B cell (primary cell): ENCODE results near the gene CTBP2. TPM values are rescaled to one million over a fixed set of nuclear protein-coding genes. Genes with fewer than 3 reads are reported as not detected.

Source experiments
- ATAC-seq: fragments of 200-7000 bp; cut with Tn5 transposase; one replicate; pipeline ENCODE4 v1.10.0; 2021; ENCODE audit warnings: low read depth, mild to moderate bottlenecking, moderate number of reproducible peaks, moderate library complexity
- CTCF ChIA-PET: fragments of 350-600 bp; sonication (Branson Sonifier 250); formaldehyde crosslinking; loops from one replicate; lab custom pipeline; 2021; ENCODE audit warnings: antibody characterized with exemption, inconsistent platforms; lab: Charles Lee
- POLR2A ChIA-PET: fragments of 350-600 bp; sonication (Branson Sonifier 250); formaldehyde crosslinking; loops from one replicate; lab custom pipeline; 2021; ENCODE audit warnings: antibody characterized with exemption; lab: Charles Lee
- DNase-seq: peaks from one replicate; pipeline ENCODE4 v3.0.0; 2013
- H2AFZ ChIP-seq: 2 replicates; pipeline ENCODE4 v1.6.1; 2012; ENCODE audit warnings: mild to moderate bottlenecking, low read depth, low read length; ENCODE audit not compliant: insufficient read depth, poor library complexity, severe bottlenecking
- H3K27ac ChIP-seq, 2 donors: 1 replicate in 1 of 2; 2 replicates in 1 of 2; pipeline ENCODE4 v1.5.1; 2012 to 2013; ENCODE audit warnings: low read length in 2 of 2, mild to moderate bottlenecking in 2 of 2, moderate library complexity in 1 of 2
- H3K27me3 ChIP-seq, 4 experiments: fragments of 200-600 bp in 1 of 4; sonication (generic) in 1 of 4; replicated peaks in 1 of 4; 1 replicate in 2 of 4; 2 replicates in 2 of 4; pipeline versions ENCODE4 v1.6.1 to v1.7.0; 2013 to 2016; ENCODE audit warnings: low read length in 3 of 4, mild to moderate bottlenecking in 2 of 4, mixed read lengths in 1 of 4, moderate library complexity in 1 of 4; ENCODE audit not compliant: insufficient read depth in 4 of 4, control insufficient read depth in 3 of 4; ENCODE audit errors: control extremely low read depth in 1 of 4
- H3K36me3 ChIP-seq, 2 experiments: replicated peaks in 1 of 2; 1 replicate in 1 of 2; 2 replicates in 1 of 2; pipeline versions ENCODE4 v1.6.1 to v1.7.1; 2013; ENCODE audit warnings: low read length in 1 of 2; ENCODE audit not compliant: insufficient read depth in 2 of 2, control insufficient read depth in 1 of 2; ENCODE audit errors: control extremely low read depth in 1 of 2, extremely low read depth in 1 of 2
- H3K4me1 ChIP-seq, 2 donors: fragments of 200-600 bp in 1 of 2; sonication (generic) in 1 of 2; 1 replicate in 1 of 2; 2 replicates in 1 of 2; pipeline versions ENCODE4 v1.5.1 to v1.6.1; 2013 to 2017; ENCODE audit warnings: low read length in 2 of 2; ENCODE audit not compliant: control insufficient read depth in 2 of 2, insufficient read depth in 2 of 2
- H3K4me2 ChIP-seq: replicated peaks from 2 replicates; pipeline ENCODE3; 2012; ENCODE audit warnings: mild to moderate bottlenecking, low read depth, low read length; ENCODE audit not compliant: poor library complexity, severe bottlenecking
- H3K4me3 ChIP-seq, 5 experiments: fragments of 200-600 bp in 1 of 5; sonication (generic) in 1 of 5; 1 replicate in 3 of 5; 2 replicates in 2 of 5; pipeline versions ENCODE4 v1.5.1 to v1.7.0; 2011 to 2016; ENCODE audit warnings: low read length in 4 of 5, mild to moderate bottlenecking in 4 of 5, low read depth in 2 of 5, control low read depth in 1 of 5, moderate library complexity in 1 of 5; ENCODE audit not compliant: insufficient read depth in 1 of 5; ENCODE audit errors: control extremely low read depth in 1 of 5, extremely low read depth in 1 of 5
- H3K79me2 ChIP-seq: fragments of 200-600 bp; sonication (generic); one replicate; pipeline ENCODE4 v1.6.0; 2016; ENCODE audit warnings: low read length; ENCODE audit not compliant: control insufficient read depth, insufficient read depth
- H3K9ac ChIP-seq: fragments of 200-600 bp; sonication (generic); 2 replicates; pipeline ENCODE4 v1.6.1; 2017; ENCODE audit warnings: mild to moderate bottlenecking, low read length, moderate library complexity
- H3K9me3 ChIP-seq, 3 donors: one replicate each; pipeline versions ENCODE4 v1.6.1 to v1.7.1; 2013; ENCODE audit warnings: low read length in 2 of 3; ENCODE audit not compliant: control insufficient read depth in 2 of 3, insufficient read depth in 1 of 3; ENCODE audit errors: control extremely low read depth in 1 of 3
- H4K20me1 ChIP-seq: 2 replicates; pipeline ENCODE4 v1.6.0; 2012; ENCODE audit warnings: mild to moderate bottlenecking, low read length; ENCODE audit not compliant: insufficient read depth, control insufficient read depth, poor library complexity, severe bottlenecking
- H3K27ac Mint-ChIP-seq: one replicate; pipeline ENCODE4 v1.8.0; 2021; ENCODE audit warnings: mixed read lengths
- H3K27me3 Mint-ChIP-seq: one replicate; pipeline ENCODE4 v1.8.0; 2021; ENCODE audit warnings: mixed read lengths
- H3K4me1 Mint-ChIP-seq: one replicate; pipeline ENCODE4 v1.8.0; 2021; ENCODE audit warnings: mixed read lengths
- H3K4me3 Mint-ChIP-seq: one replicate; pipeline ENCODE4 v1.8.0; 2021; ENCODE audit warnings: mixed read lengths
- H3K9me3 Mint-ChIP-seq: one replicate; pipeline ENCODE4 v1.8.0; 2022; ENCODE audit warnings: mixed read lengths; ENCODE audit not compliant: insufficient read depth
- CTCF ChIP-seq: fragments of 200-600 bp; IDR thresholded peaks from one replicate; pipeline ENCODE4 v1.8.0; 2022; ENCODE audit warnings: antibody characterized with exemption, mild to moderate bottlenecking
- EZH2 ChIP-seq: IDR thresholded peaks from 2 replicates; pipeline ENCODE4 v1.6.1; 2012; ENCODE audit warnings: borderline replicate concordance, low read depth, mild to moderate bottlenecking, moderate library complexity, low read length; ENCODE audit not compliant: insufficient read depth, poor library complexity, severe bottlenecking
- WGBS: methylation state at CpG from one replicate; pipeline ENCODE4 v1.1.5; 2013; ENCODE audit warnings: missing lambda C conversion rate; ENCODE audit not compliant: insufficient coverage; 5-methylcytosine and 5-hydroxymethylcytosine counted together
- intact Hi-C: fragments of 100-400 bp; cut with micrococcal nuclease; formaldehyde crosslinking; loops from one replicate; pipeline ENCODE4 v1.10.0; 2022
- polyA plus RNA-seq: library from polyadenylated mRNA; depleted of rRNA; stranded (reverse); fragments of >200 nt; gene quantifications from 2 replicates; pipeline ENCODE4 v1.2.3, GENCODE V29; 2012
- total RNA-seq, 2 donors: library from RNA; stranded (reverse); fragments of 120-200 nt in 1 of 2; gene quantifications; 1 replicate in 1 of 2; 2 replicates in 1 of 2; pipeline versions ENCODE4 v1.2.3 to v1.2.4, GENCODE V29; 2013 to 2022

The CTBP2 gene
- total and polyA plus RNA-seq, 2 donors (not counting 1 experiment from before 2014, with no cell fraction given), result 0.39 to 0.85 TPM

GRCh38 chr10:124977161-124977560 is 183.2 kb downstream of the CTBP2 start:
- Histone ChIP-seq H2AFZ (no peak overlapping the region), H3K79me2 (peaks cover 4% of the 10 kb centered on the region), H3K4me2 (no peak overlapping the region), H3K27me3 (no peaks in the 10 kb centered on the region), H3K27ac (no peak overlapping the region), H3K36me3 (peaks cover 0 to 37% of the 10 kb centered on the region in 2 experiments), H3K9ac (no peak overlapping the region), H3K4me3 (no peak overlapping the region), H4K20me1 (no peaks in the 10 kb centered on the region), H3K4me1 (no peaks in the 10 kb centered on the region), H3K9me3 (no peaks in the 10 kb centered on the region)
- Mint-ChIP-seq H3K27me3 (no peaks in the 10 kb centered on the region), H3K9me3 (no peaks in the 10 kb centered on the region), H3K4me1 (peaks cover 4% of the 10 kb centered on the region), H3K27ac (no peak overlapping the region), H3K4me3 (no peak overlapping the region)
- CTCF ChIA-PET, result no interaction called here
- no peak for ATAC-seq
- no peak for DNase-seq
- WGBS, result 100% methylated on average over 1 of the region's 3 CpGs
- TF ChIP-seq EZH2, result no peak
- no peak for TF ChIP-seq CTCF
- intact Hi-C loops, result no loop called here
- POLR2A ChIA-PET, result no interaction called here

GRCh38 chr10:124975977-124976514 is 184.3 kb downstream of the CTBP2 start:
- H3K27me3 ChIP-seq, result no peaks in the 10 kb centered on the region

More at GRCh38 chr10:124975977-124976514, 184.3 kb downstream of the CTBP2 start:
- ChIA-PET CTCF (interaction anchor here (0.6 kb wide), 1 partner anchor 17 kb away, joined by 4 read pairs; no protein-coding TSS in a partner anchor), POLR2A (no interaction called here)
- Histone ChIP-seq H4K20me1 (peaks cover 6% of the 10 kb centered on the region), H2AFZ (no peak overlapping the region), H3K9me3 (no peaks in the 10 kb centered on the region), H3K36me3 (peaks cover 1 to 36% of the 10 kb centered on the region in 2 experiments), H3K4me2 (no peak overlapping the region), H3K4me1 (no peaks in the 10 kb centered on the region), H3K27ac (no peak overlapping the region), H3K4me3 (no peak overlapping the region), H3K9ac (no peak overlapping the region), H3K79me2 (peaks cover 4% of the 10 kb centered on the region)
- Mint-ChIP-seq H3K4me1 (peaks cover 6% of the 10 kb centered on the region), H3K4me3 (no peak overlapping the region), H3K9me3 (no peaks in the 10 kb centered on the region), H3K27ac (no peak overlapping the region), H3K27me3 (no peaks in the 10 kb centered on the region)
- intact Hi-C loops, result no loop called here
- 74% methylated on average over 4 of the region's 5 CpGs for WGBS
- DNase-seq (no peak), ATAC-seq (no peak)
- no peak for TF ChIP-seq CTCF
- no peak for TF ChIP-seq EZH2
